ENCODE measurements around the gene ACY1.

- TF ChIP-seq POLR2AphosphoS5 (IDR thresholded peaks at IDR 0.05) (no peak), CTCF (IDR thresholded peaks at IDR 0.05) (no peak)
Measured at GRCh38 chr3:51947215-51947900, 36.0 kb upstream of the ACY1 start.
